AG09309 (cell line): ENCODE results near the gene SS18L1.

ENCODE experiments used
- DNase-seq: peaks from one replicate; pipeline ENCODE4 v3.0.0-alpha.2; 2010; ENCODE audit warnings: low read depth
- H3K4me3 ChIP-seq: 2 replicates; pipeline ENCODE4 v1.5.1; 2011; ENCODE audit warnings: mild to moderate bottlenecking, low read depth, low read length, moderate library complexity; ENCODE audit not compliant: control insufficient read depth
- TF ChIP-seq, protein P1 (sequence below): IDR thresholded peaks from 2 replicates; pipeline ENCODE4 v1.5.1; 2011; ENCODE audit warnings: mild to moderate bottlenecking, low read depth, low read length, inconsistent platforms; ENCODE audit not compliant: insufficient read depth, control insufficient read depth; ENCODE audit errors: missing control alignments

Gene SS18L1

DNA sequence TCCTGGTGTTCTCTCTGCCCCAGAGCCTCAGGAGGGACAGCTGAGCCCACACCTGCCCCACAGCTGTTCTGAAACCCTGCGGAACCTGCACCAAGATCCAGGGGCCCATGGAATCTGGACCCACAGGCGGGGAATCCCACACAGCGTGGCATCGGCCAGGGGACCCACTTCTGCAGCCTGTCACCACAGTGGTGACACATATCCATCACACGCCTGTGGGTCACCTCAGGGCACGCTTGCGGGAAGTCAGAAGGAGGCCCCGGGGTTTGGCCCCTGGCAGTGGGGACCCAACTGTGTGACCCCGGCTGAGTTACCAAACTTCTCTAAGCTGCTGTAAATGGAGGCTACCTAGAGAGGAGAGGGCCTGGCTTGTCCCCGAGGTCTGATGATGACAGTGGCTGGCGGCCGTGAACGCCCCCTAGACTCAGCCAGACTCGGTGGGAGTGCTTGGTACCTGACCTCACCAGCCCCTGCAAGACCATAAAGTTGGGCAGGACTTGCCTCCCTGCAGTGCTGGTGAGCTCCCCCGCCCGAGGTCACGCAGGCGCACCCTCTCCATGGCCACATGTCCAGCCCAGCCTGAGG, 78.8 kb downstream of the SS18L1 start:
- no peak overlapping the region for H3K4me3 ChIP-seq
- TF ChIP-seq, protein P1, sequence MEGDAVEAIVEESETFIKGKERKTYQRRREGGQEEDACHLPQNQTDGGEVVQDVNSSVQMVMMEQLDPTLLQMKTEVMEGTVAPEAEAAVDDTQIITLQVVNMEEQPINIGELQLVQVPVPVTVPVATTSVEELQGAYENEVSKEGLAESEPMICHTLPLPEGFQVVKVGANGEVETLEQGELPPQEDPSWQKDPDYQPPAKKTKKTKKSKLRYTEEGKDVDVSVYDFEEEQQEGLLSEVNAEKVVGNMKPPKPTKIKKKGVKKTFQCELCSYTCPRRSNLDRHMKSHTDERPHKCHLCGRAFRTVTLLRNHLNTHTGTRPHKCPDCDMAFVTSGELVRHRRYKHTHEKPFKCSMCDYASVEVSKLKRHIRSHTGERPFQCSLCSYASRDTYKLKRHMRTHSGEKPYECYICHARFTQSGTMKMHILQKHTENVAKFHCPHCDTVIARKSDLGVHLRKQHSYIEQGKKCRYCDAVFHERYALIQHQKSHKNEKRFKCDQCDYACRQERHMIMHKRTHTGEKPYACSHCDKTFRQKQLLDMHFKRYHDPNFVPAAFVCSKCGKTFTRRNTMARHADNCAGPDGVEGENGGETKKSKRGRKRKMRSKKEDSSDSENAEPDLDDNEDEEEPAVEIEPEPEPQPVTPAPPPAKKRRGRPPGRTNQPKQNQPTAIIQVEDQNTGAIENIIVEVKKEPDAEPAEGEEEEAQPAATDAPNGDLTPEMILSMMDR = no peak
- DNase-seq = no peak

DNA sequence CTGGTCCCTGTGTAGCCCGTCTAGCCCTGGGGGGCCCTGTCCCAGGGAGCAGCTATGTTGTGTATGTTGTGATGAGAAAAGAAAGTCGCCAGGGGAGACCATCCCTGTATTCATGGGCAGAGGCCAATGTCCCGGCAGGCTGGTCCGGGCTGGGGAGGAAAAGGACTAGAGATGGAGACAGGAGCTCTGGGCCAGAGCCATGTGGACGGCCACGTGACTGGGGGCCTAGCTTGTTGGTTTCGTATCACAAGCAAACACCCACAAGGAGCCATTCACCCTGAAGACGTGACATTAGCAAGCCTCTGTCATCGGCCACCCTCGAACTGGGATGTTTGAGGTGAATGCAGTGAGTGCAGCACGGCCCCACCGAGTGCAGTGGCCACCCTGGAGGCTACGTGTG, 79.4 kb downstream of the SS18L1 start:
- H3K4me3 ChIP-seq = no peak overlapping the region
- TF ChIP-seq, protein P1 = no peak
- no peak for DNase-seq

DNA sequence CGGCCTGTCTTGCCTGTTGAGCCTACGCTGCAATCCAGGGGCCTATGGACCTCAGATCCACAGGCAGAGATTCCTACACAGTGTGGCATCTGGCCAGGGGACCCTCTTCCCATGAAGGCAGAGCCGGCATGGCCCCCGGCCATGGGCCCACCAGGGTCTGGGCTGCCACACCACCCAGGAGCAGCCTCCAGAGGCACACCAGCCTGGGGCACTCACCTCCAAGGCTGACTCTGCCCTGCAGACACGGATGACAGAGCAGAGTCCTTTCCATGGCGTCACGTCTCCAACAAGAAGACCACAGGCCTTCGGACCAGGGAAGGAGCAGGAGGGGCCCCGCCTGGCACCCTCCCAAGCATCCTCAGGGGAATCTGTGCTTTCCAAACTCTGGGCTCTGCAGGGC, 80.0 kb downstream of the SS18L1 start:
- no peak overlapping the region for H3K4me3 ChIP-seq
- no peak for DNase-seq
- TF ChIP-seq, protein P1 = no peak

DNA sequence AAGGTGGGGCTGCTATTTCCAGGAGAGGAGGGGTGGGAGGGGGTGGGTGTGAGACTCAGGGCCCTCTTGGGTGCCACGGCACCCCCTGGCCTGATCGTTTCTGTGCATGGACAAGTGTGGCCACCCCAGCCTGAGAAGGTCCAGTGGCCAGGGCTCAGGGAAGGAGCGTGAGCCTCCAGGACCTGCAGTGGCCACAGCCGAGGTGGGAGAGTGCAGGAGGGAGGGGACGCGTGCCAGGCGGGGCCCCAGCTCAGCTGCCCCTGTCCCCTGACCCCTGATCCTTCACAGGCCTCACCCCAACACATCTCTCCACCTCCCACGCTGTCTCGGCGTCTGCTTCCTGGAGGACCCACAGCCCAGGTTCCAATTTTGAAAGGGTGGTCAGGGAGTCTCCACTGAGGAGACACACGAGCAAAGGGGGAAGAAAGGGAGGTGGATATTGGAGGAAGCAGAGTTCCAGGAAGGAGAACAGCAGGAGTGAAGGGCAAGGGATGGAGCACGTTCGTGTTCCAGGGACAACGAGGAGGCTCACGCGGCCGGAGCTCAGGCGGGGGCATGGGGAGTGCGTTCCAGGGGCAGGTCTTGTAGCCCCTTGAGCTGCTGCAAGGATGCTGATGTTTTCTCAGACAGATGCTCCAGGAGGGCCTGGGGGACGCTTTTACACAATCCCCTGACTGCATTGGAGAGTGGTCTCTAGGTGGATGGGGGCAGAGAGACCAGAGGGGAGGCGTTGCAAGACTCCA, 80.7 kb downstream of the SS18L1 start:
- TF ChIP-seq, protein P1 = no peak
- H3K4me3 ChIP-seq = no peak overlapping the region
- DNase-seq = no peak

DNA sequence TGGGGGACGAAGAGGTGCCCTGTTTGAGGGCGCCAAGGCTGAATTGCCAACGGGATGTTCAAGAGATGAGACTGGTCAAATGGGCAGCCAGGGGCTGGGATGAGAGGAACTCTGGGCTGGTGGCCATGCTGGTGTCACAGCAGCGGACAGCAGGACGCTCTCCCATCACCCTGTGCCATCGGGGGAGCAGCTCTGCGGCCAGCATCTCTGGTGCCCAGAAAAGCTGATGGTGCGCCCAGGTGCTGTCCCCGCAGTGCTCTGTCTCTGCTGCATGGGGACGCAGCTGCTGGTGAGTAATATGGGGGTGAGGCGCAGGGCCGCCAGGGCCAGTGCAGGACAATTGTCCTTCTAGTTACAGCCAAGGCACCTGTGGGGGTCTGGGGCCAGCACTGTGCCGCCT, 81.5 kb downstream of the SS18L1 start:
- no peak overlapping the region for H3K4me3 ChIP-seq
- DNase-seq = no peak
- TF ChIP-seq, protein P1 = no peak

DNA sequence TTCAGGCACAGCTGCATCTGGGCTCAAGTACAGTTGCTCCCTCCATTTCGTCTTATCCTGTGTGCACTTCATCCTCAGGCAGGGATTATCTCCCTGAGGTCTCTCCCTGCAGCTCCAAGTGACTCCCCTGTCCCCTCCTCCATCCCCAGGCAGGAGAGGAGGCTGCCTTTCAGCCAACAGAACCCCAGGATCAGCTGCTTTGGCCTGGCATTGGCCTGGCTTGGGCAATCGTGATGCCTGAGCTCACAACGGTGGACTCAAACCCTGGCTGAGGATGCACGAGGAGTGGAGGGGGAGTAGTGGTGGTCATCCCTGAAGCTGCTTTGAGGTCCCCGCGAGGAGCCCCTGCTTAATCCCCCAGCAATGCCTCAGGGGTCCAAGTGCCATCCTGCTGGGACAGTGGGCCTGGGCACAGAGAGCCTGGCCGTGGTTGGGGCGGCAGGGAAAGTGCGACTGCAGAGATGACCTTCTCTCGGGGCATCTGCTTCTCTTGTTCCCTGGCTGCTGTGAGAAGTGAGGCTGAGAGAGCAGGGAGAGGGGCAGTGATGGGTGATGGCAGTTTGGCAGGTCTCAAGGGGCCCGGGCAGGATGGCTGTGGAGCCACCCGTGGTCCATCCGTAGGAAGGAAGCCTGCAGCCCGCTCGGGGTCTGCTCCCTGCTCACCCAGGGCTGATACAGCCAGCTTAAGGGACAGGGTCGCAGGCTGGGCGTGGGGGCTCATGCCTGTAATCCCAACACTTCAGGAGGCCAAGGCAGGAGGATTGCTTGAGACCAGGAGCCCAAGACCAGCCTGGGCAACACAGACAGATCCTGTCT, 82.5 kb downstream of the SS18L1 start:
- H3K4me3 ChIP-seq = no peak overlapping the region
- TF ChIP-seq, protein P1 = no peak
- DNase-seq = no peak
